A549 (cell line): ENCODE results near the gene RFX3.
"Not testable (repeated sequence)": the region's sequence is repeated elsewhere in the genome, so short reads cannot be mapped to it uniquely, and the experiment has no call there.

Experiments
- HDAC2 ChIP-seq: fragments of 200-600 bp; sonication (generic); IDR thresholded peaks from 2 replicates; pipeline ENCODE4 v1.6.1; 2016
- JUN ChIP-seq, 2 experiments: fragments of >200 bp; sonication (Bioruptor Twin); formaldehyde crosslinking; IDR thresholded peaks; 2 replicates in 1 of 2; 3 replicates in 1 of 2; pipeline ENCODE4 v1.6.1; 2016 to 2017
- MYC ChIP-seq: IDR thresholded peaks from 2 replicates; pipeline ENCODE4 v1.6.1; 2012; ENCODE audit warnings: mild to moderate bottlenecking, inconsistent platforms, low read length, improper control_type of control experiment, borderline replicate concordance
- POLR2A ChIP-seq: IDR thresholded peaks from 2 replicates; pipeline ENCODE4 v1.6.1; 2012; ENCODE audit warnings: mild to moderate bottlenecking, low read length
- USF2 ChIP-seq: fragments of 450-650 bp; IDR thresholded peaks from 2 replicates; pipeline ENCODE4 v1.6.1; 2014; ENCODE audit warnings: antibody characterized with exemption
- TF ChIP-seq, protein P1 (sequence below): IDR thresholded peaks from 2 replicates; pipeline ENCODE4 v1.6.1; 2012
- TF ChIP-seq, protein P2 (sequence below): fragments of >200 bp; sonication (Bioruptor Twin); formaldehyde crosslinking; IDR thresholded peaks from 3 replicates; pipeline ENCODE4 v1.5.1; 2016

GRCh38 chr9:3304388-3304787, 221.4 kb downstream of the RFX3 start:
- TF ChIP-seq JUN (IDR thresholded peaks at IDR 0.05); POLR2A; MYC; USF2; HDAC2: not testable (repeated sequence)
- TF ChIP-seq, protein P1, sequence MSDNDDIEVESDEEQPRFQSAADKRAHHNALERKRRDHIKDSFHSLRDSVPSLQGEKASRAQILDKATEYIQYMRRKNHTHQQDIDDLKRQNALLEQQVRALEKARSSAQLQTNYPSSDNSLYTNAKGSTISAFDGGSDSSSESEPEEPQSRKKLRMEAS, result not testable (repeated sequence)
- TF ChIP-seq, protein P2, sequence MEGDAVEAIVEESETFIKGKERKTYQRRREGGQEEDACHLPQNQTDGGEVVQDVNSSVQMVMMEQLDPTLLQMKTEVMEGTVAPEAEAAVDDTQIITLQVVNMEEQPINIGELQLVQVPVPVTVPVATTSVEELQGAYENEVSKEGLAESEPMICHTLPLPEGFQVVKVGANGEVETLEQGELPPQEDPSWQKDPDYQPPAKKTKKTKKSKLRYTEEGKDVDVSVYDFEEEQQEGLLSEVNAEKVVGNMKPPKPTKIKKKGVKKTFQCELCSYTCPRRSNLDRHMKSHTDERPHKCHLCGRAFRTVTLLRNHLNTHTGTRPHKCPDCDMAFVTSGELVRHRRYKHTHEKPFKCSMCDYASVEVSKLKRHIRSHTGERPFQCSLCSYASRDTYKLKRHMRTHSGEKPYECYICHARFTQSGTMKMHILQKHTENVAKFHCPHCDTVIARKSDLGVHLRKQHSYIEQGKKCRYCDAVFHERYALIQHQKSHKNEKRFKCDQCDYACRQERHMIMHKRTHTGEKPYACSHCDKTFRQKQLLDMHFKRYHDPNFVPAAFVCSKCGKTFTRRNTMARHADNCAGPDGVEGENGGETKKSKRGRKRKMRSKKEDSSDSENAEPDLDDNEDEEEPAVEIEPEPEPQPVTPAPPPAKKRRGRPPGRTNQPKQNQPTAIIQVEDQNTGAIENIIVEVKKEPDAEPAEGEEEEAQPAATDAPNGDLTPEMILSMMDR, result not testable (repeated sequence)
